ENCODE data around the gene KRTAP12-1. TPM values are rescaled to one million over a fixed set of nuclear protein-coding genes. Genes with fewer than 3 reads are reported as not detected.

The KRTAP12-1 gene
- total RNA-seq, 6 donors from 2014 or later, result not detected

- ATAC-seq (ENCODE audit: low FRiP score in 2 of 2), result no peak
- H3K4me3 ChIP-seq, result no peak overlapping the region
- DNase-seq, result no peak
These were observed 36.6 kb upstream of the KRTAP12-1 start for GRCh38 chr21:44718571-44718970.

GRCh38 chr21:44718093-44718492 is 36.1 kb upstream of the KRTAP12-1 start:
- ATAC-seq (ENCODE audit: low FRiP score in 2 of 2) (no peak), DNase-seq (no peak)
- H3K36me3 ChIP-seq, result no peaks in the 10 kb centered on the region
- H3K4me3 ChIP-seq, result no peak overlapping the region
- WGBS, 2 donors, result 45 to 49% methylated on average over 2 of the region's 2 CpGs
- no peaks in the 10 kb centered on the region for H3K9me3 ChIP-seq
- peaks cover 0 to 1% (median 0%) of the 10 kb centered on the region in 4 donors for H3K4me1 ChIP-seq
- peaks cover 0 to 6% (median 1%) of the 10 kb centered on the region in 4 donors for H3K27me3 ChIP-seq
- H3K27ac ChIP-seq, result no peak overlapping the region
- TF ChIP-seq EP300 (IDR thresholded peaks at IDR 0.05) (no peak), POLR2A (IDR thresholded peaks at IDR 0.05) (no peak), POLR2AphosphoS5 (IDR thresholded peaks at IDR 0.05) (no peak), CTCF (IDR thresholded peaks at IDR 0.05) (no peak)

More at GRCh38 chr21:44718571-44718970, 36.6 kb upstream of the KRTAP12-1 start:
- TF ChIP-seq EP300 (IDR thresholded peaks at IDR 0.05) (no peak), CTCF (IDR thresholded peaks at IDR 0.05) (no peak), POLR2AphosphoS5 (IDR thresholded peaks at IDR 0.05) (no peak), POLR2A (IDR thresholded peaks at IDR 0.05) (no peak)
- peaks cover 0 to 6% (median 0%) of the 10 kb centered on the region in 4 donors for H3K4me1 ChIP-seq
- peaks cover 0 to 7% (median 5%) of the 10 kb centered on the region in 4 donors for H3K27me3 ChIP-seq
- no peaks in the 10 kb centered on the region for H3K9me3 ChIP-seq
- no peaks in the 10 kb centered on the region for H3K36me3 ChIP-seq
- WGBS, 2 donors, result 53 to 61% methylated on average over 6 of the region's 6 CpGs
- H3K27ac ChIP-seq, result no peak overlapping the region

GRCh38 chr21:44716984-44717383 is 35.0 kb upstream of the KRTAP12-1 start:
- peaks cover 0 to 2% (median 0%) of the 10 kb centered on the region in 4 donors for H3K4me1 ChIP-seq
- no peaks in the 10 kb centered on the region for H3K9me3 ChIP-seq
- TF ChIP-seq CTCF (IDR thresholded peaks at IDR 0.05) (no peak), POLR2AphosphoS5 (IDR thresholded peaks at IDR 0.05) (no peak), EP300 (IDR thresholded peaks at IDR 0.05) (no peak), POLR2A (IDR thresholded peaks at IDR 0.05) (no peak)
- H3K4me3 ChIP-seq, result no peak overlapping the region
- DNase-seq, result no peak
- no peaks in the 10 kb centered on the region for H3K36me3 ChIP-seq
- no peak for ATAC-seq (ENCODE audit: low FRiP score in 2 of 2)
- no peak overlapping the region for H3K27ac ChIP-seq
- H3K27me3 ChIP-seq, result peaks cover 0 to 13% (median 10%) of the 10 kb centered on the region in 4 donors

GRCh38 chr21:44714905-44715304 is 32.9 kb upstream of the KRTAP12-1 start:
- peaks cover 0 to 23% (median 8%) of the 10 kb centered on the region in 4 donors for H3K4me1 ChIP-seq
- ATAC-seq (ENCODE audit: low FRiP score in 2 of 2), result no peak
- no peaks in the 10 kb centered on the region for H3K9me3 ChIP-seq
- no peak overlapping the region for H3K4me3 ChIP-seq
- no peak for DNase-seq
- 34% methylated on average over 8 of the region's 8 CpGs for WGBS, 2 donors
- H3K27ac ChIP-seq, result no peak overlapping the region
- H3K27me3 ChIP-seq, result peaks cover 0 to 32% (median 18%) of the 10 kb centered on the region in 4 donors
- TF ChIP-seq POLR2AphosphoS5 (IDR thresholded peaks at IDR 0.05) (no peak), CTCF (IDR thresholded peaks at IDR 0.05) (no peak), EP300 (IDR thresholded peaks at IDR 0.05) (no peak), POLR2A (IDR thresholded peaks at IDR 0.05) (no peak)
- H3K36me3 ChIP-seq, result no peaks in the 10 kb centered on the region

GRCh38 chr21:44713846-44714245 is 31.9 kb upstream of the KRTAP12-1 start:
- H3K36me3 ChIP-seq, result no peaks in the 10 kb centered on the region
- H3K9me3 ChIP-seq, result no peaks in the 10 kb centered on the region
- no peak for DNase-seq
- TF ChIP-seq POLR2AphosphoS5 (IDR thresholded peaks at IDR 0.05) (no peak), POLR2A (IDR thresholded peaks at IDR 0.05) (no peak), EP300 (IDR thresholded peaks at IDR 0.05) (no peak), CTCF (IDR thresholded peaks at IDR 0.05) (no peak)
- no peak overlapping the region for H3K4me3 ChIP-seq
- no peak overlapping the region for H3K27ac ChIP-seq
- peaks cover 0 to 37% (median 23%) of the 10 kb centered on the region in 4 donors for H3K27me3 ChIP-seq
- no peak for ATAC-seq (ENCODE audit: low FRiP score in 2 of 2)
- H3K4me1 ChIP-seq, result peaks cover 0 to 32% (median 14%) of the 10 kb centered on the region in 4 donors
- 88 to 89% methylated on average over 8 to 10 of the region's 10 CpGs for WGBS, 2 donors

Measured in upper lobe of left lung (tissue), 6 donors.